Pons (tissue), 1 donor: Measurements from ENCODE around the gene TEX47.

Experiments
- DNase-seq: peaks from one replicate; pipeline ENCODE4 v3.0.0-alpha.2; 2016; ENCODE audit warnings: low spot score

Gene TEX47

GRCh38 chr7:88746126-88746525 is 49.4 kb downstream of the TEX47 start:
- no peak for DNase-seq
